ENCODE measurements around the gene OTOP3.
"Not testable (repeated sequence)": the region's sequence is repeated elsewhere in the genome, so short reads cannot be mapped to it uniquely, and the experiment has no call there.

OTOP3 gene

DNA sequence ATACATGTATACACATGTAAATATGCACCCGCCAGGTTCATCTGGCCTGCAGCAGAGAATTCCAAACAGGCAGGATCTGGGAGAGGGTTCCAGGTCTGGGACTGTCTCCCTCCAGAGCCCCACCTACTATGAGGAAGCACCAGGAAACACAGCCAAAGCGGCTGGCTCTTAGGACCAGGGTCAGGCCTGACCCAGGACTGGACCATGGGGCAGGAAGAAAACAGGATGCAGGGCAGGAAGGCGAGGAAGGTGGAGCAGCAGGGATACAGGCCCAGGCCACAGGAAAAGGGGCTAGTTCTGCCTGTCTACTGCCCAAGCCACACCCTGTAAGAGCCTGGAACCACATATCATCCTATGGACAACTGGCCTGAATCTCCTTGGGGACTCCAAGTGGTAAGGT is 34.7 kb downstream of the OTOP3 start:
- no peak for DNase-seq (ENCODE audit: insufficient read length, low spot score)
- no peak for FAIRE-seq
- no peak for TF ChIP-seq POLR2A (IDR thresholded peaks at IDR 0.05; ENCODE audit: low read depth, low read length)

GRCh38 chr17:74971069-74971841 is 35.6 kb downstream of the OTOP3 start:
- no peak for TF ChIP-seq POLR2A (IDR thresholded peaks at IDR 0.05; ENCODE audit: low read depth, low read length)
- FAIRE-seq (no peak), DNase-seq (ENCODE audit: insufficient read length, low spot score) (no peak)

- DNase-seq (ENCODE audit: insufficient read length, low spot score) (no peak), FAIRE-seq (no peak)
- TF ChIP-seq POLR2A (IDR thresholded peaks at IDR 0.05; ENCODE audit: low read depth, low read length) = no peak
Measured at GRCh38 chr17:74971842-74972106, 36.1 kb downstream of the OTOP3 start.

GRCh38 chr17:74972107-74972972 is 36.6 kb downstream of the OTOP3 start, which contains the start of gene HID1:
HID1 (minus strand) TSS chr17:74972759; CDS start chr17:74972656, 103 bp downstream.
- TF ChIP-seq POLR2A (IDR thresholded peaks at IDR 0.05; ENCODE audit: low read depth, low read length) = no peak
- no peak for FAIRE-seq
- DNase-seq (ENCODE audit: insufficient read length, low spot score) = no peak

- TF ChIP-seq POLR2A (IDR thresholded peaks at IDR 0.05; ENCODE audit: low read depth, low read length) = no peak
- DNase-seq (ENCODE audit: insufficient read length, low spot score) (no peak), FAIRE-seq (no peak)
Measured at GRCh38 chr17:74972973-74973328, 37.3 kb downstream of the OTOP3 start.

- FAIRE-seq = no peak
- TF ChIP-seq POLR2A (IDR thresholded peaks at IDR 0.05; ENCODE audit: low read depth, low read length) = no peak
- no peak for DNase-seq (ENCODE audit: insufficient read length, low spot score)
Measured at GRCh38 chr17:74975943-74976342, 40.2 kb downstream of the OTOP3 start.

- no peak for TF ChIP-seq POLR2A (IDR thresholded peaks at IDR 0.05; ENCODE audit: low read depth, low read length)
- FAIRE-seq = no peak
- DNase-seq (ENCODE audit: insufficient read length, low spot score) = no peak
Measured at GRCh38 chr17:74977802-74978201, 42.1 kb downstream of the OTOP3 start.

DNA sequence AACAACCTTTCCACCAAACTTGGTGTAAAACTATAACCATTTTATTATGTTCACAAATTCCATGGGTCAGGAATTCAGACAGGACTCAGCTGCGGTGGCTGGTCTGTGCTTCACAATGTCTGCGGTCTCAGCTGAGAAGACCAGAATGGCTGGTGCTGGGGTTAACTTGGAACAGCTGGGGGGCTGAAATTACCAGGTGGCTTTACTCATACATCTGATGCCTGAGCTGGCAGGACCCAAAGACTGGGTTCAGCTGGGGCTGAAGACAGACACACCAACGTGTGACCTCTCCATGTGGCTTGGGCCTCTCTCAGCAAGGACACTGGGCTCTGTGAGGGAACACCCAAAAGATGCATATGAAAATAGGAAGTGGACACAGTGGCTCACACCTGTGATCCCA is 42.5 kb downstream of the OTOP3 start:
- no peak for TF ChIP-seq POLR2A (IDR thresholded peaks at IDR 0.05; ENCODE audit: low read depth, low read length)
- FAIRE-seq (no peak), DNase-seq (ENCODE audit: insufficient read length, low spot score) (no peak)

DNA sequence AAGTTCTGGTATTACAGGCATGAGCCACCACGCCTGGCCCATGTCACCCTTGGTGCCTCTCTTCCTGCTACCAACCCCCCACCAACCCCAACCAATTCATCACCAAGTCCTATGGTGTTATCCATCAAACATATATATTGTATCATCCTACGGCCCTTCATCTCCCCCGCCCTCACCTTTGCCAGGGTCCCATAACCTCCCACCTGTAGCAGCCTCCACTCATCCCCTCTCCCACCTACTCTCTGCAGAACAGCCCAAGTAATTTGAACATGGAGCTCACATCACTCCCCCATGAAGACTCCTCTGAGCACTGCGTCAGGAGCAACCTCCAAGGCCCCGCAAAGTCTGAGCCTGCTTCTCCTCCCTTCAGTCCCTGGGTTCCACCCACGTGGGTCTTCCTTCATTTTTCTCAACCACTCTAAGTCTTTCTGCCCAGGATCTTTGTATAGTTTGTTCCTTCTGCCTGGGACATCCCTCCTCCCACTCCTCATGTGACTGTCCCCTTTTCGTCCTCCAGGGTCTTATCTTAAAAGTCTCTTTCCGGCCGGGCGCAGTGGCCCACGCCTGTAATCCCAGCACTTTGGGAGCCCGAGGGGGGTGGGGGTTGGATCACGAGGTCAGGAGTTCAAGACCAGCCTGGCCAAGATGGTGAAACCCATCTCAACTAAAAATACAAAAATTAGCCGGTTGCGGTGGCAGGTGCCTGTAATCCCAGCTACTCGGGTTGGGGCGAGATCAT is 43.9 kb downstream of the OTOP3 start:
- no peak for TF ChIP-seq POLR2A (IDR thresholded peaks at IDR 0.05; ENCODE audit: low read depth, low read length)
- FAIRE-seq (no peak), DNase-seq (ENCODE audit: insufficient read length, low spot score) (no peak)

DNA sequence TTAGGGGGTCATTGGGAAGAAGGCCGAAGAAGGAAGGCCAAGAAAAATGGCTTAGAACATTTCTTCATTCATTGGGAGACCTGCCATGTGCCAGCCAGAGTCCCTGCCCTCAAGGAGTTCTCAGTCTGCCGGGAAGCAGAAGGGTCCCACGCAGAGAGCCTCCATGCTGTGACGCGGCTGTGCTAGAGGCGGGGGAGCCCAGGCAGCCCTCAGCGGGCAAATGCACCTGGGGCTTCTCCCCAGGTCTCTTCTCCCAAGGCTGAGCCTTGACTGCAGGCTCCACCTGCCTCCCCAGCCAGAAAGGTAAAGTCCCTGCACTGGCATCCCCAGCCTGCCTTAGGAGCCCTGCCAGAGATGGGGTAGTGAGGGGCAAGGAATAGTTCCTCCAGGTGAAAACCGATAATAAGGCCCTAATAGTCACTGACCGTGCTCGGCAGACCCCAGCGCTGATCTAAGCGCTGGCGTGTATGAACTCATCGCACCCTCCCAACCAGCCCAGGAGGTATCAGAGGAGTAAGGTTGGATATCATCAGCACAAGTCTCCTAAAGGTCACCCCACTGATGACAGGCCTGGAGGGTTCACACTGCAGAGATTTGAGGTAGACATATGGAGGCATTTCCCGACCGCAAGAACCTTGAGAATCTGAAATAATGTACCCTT is 45.8 kb downstream of the OTOP3 start:
- no peak for TF ChIP-seq POLR2A (IDR thresholded peaks at IDR 0.05; ENCODE audit: low read depth, low read length)
- FAIRE-seq (no peak), DNase-seq (ENCODE audit: insufficient read length, low spot score) (no peak)

DNA sequence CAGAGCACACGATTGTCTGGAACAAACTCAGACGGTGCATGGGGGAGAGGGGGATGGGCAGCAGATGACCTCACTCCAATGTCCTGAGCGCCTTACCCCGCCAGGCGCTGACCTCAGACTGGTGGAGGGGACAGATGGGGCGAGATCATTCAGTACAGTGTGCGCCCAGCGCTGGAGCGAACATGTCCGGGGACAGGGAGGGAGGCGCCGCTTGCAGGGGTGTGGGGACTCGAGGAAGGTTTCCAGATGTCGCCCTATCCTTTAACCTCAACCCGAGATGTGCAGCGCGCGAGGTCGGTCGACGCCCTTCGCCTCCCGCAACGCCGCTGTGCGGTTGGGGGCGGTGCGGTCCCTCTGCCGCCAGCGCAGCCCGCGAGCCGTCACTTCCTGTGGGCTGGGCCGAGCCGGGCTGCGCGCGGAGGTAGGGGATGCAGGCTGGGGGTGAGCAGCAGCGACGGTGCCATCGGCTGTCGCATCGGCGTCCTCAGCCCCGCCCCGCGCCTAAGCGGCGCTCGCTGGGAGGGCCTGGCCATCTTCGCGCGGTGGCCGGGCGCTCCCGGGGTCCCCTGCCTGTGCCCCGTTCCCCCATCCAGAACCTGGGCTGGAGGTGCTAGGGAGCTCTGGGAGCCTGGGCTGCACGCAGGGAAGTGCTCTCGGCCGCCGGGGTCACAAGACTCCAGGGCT is 46.4 kb downstream of the OTOP3 start:
- no peak for FAIRE-seq

GRCh38 chr17:74982663-74983313 is 47.1 kb downstream of the OTOP3 start:
- FAIRE-seq; DNase-seq (ENCODE audit: insufficient read length, low spot score): not testable (repeated sequence)

More for the DNA sequence above, 46.4 kb downstream of the OTOP3 start:
- peak; percentile 78 for DNase-seq (ENCODE audit: insufficient read length, low spot score)
- TF ChIP-seq POLR2A (IDR thresholded peaks at IDR 0.05; ENCODE audit: low read depth, low read length) = peak; percentile 94

DNA sequence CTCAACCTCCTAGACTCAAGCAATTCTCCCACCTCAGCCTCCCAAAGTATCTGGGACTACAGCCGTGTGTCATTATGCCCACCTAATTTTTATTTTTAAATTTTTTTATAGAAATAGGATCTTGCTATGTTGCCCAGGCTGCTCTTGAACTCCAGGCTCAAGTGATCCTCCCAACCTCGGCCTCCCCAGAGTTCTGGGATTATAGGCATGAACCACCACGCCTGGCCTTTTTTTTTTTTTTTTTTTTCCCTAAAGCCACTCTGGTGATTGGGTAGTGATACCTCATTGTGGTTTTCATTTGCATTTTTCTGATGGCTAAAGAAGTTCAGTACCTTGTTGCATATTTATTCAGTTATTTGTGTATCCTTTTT is 50.5 kb downstream of the OTOP3 start:
- FAIRE-seq (no peak), DNase-seq (ENCODE audit: insufficient read length, low spot score) (no peak)
- TF ChIP-seq POLR2A (IDR thresholded peaks at IDR 0.05; ENCODE audit: low read depth, low read length) = no peak
